Measurements from ENCODE around the gene SLC12A8. TPM values are rescaled to one million over a fixed set of nuclear protein-coding genes. Genes with fewer than 3 reads are reported as not detected.

The SLC12A8 gene
- total RNA-seq, 1 donor from 2014 or later = 13.6 TPM

GRCh38 chr3:125129512-125129997, 83.0 kb downstream of the SLC12A8 start:
- Histone ChIP-seq H3K4me3 (ENCODE audit: low read depth, low read length) (no peak overlapping the region), H3K36me3 (ENCODE audit: control insufficient read depth, insufficient read depth, low read length) (no peaks in the 10 kb centered on the region), H3K27me3 (ENCODE audit: control insufficient read depth, insufficient read depth, low read length) (no peaks in the 10 kb centered on the region)
- TF ChIP-seq CTCF (IDR thresholded peaks at IDR 0.05; ENCODE audit: insufficient read depth, low read length, poor library complexity, severe bottlenecking) = no peak
- DNase-seq (ENCODE audit: low read depth) = peak; percentile 60

- Histone ChIP-seq H3K36me3 (ENCODE audit: control insufficient read depth, insufficient read depth, low read length) (no peaks in the 10 kb centered on the region), H3K27me3 (ENCODE audit: control insufficient read depth, insufficient read depth, low read length) (no peaks in the 10 kb centered on the region), H3K4me3 (ENCODE audit: low read depth, low read length) (no peak overlapping the region)
- DNase-seq (ENCODE audit: low read depth) = no peak
- TF ChIP-seq CTCF (IDR thresholded peaks at IDR 0.05; ENCODE audit: insufficient read depth, low read length, poor library complexity, severe bottlenecking) = no peak
Observed at GRCh38 chr3:125128861-125129501, 83.6 kb downstream of the SLC12A8 start.

- no peaks in the 10 kb centered on the region for H3K36me3 ChIP-seq (ENCODE audit: control insufficient read depth, insufficient read depth, low read length)
- DNase-seq (ENCODE audit: low read depth) = no peak
- no peaks in the 10 kb centered on the region for H3K27me3 ChIP-seq (ENCODE audit: control insufficient read depth, insufficient read depth, low read length)
- no peak overlapping the region for H3K4me3 ChIP-seq (ENCODE audit: low read depth, low read length)
- TF ChIP-seq CTCF (IDR thresholded peaks at IDR 0.05; ENCODE audit: insufficient read depth, low read length, poor library complexity, severe bottlenecking) = no peak
Observed at GRCh38 chr3:125126323-125126722, 86.2 kb downstream of the SLC12A8 start.

GRCh38 chr3:125125821-125126245, 86.7 kb downstream of the SLC12A8 start:
- Histone ChIP-seq H3K4me3 (ENCODE audit: low read depth, low read length) (no peak overlapping the region), H3K36me3 (ENCODE audit: control insufficient read depth, insufficient read depth, low read length) (no peaks in the 10 kb centered on the region), H3K27me3 (ENCODE audit: control insufficient read depth, insufficient read depth, low read length) (no peaks in the 10 kb centered on the region)
- DNase-seq (ENCODE audit: low read depth) = no peak
- no peak for TF ChIP-seq CTCF (IDR thresholded peaks at IDR 0.05; ENCODE audit: insufficient read depth, low read length, poor library complexity, severe bottlenecking)

GRCh38 chr3:125123451-125124305, 88.9 kb downstream of the SLC12A8 start:
- no peak for DNase-seq (ENCODE audit: low read depth)
- Histone ChIP-seq H3K4me3 (ENCODE audit: low read depth, low read length) (no peak overlapping the region), H3K27me3 (ENCODE audit: control insufficient read depth, insufficient read depth, low read length) (no peaks in the 10 kb centered on the region), H3K36me3 (ENCODE audit: control insufficient read depth, insufficient read depth, low read length) (no peaks in the 10 kb centered on the region)
- no peak for TF ChIP-seq CTCF (IDR thresholded peaks at IDR 0.05; ENCODE audit: insufficient read depth, low read length, poor library complexity, severe bottlenecking)
